ENCODE data around the gene LHFPL4.
A peak's percentile ranks its signal among the peaks of the same experiment; 100 is the strongest.
"Not testable (repeated sequence)": the region's sequence is repeated elsewhere in the genome, so short reads cannot be mapped to it uniquely, and the experiment has no call there.

The LHFPL4 gene

DNA sequence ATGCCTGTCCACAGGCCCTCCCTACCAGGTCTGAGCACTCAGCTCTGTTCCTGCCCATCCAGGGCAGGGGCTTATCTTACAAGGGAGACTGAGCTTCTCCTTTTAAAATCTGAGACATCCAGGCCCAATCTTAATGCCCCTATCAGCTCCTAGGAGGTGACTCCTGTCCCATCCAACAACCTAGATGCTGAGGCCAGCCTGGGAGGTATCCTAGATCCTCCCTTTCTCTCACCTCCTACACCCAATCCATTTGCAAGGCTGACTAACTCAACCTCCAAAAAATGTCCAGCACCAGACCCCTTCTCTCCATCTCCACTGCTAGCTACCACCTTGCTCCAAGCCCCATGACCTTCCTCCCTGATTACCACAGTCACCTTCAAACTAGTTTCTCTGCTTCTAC is 17.4 kb downstream of the LHFPL4 start:
- no peak for DNase-seq (ENCODE audit: low read depth in 2 of 2)

DNA sequence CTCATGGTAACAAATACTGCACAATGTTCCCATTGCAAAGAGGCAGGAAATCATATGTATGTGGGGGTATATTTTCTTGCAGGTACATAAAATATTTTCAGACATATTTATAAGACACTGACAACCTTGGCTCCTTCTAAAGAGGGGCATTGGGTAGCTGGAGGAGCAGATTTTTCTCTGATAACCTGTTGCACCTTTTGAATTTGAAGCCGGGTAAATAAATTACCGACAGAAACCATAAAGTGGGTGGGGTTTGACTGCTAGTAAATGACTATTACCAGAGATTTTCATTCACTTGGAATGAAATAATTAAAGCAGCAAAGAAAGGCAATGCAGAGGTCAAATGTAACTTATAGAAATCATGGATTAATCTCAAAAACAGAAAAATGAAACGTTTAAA is 19.2 kb downstream of the LHFPL4 start:
- no peak for DNase-seq (ENCODE audit: low read depth in 2 of 2)

DNA sequence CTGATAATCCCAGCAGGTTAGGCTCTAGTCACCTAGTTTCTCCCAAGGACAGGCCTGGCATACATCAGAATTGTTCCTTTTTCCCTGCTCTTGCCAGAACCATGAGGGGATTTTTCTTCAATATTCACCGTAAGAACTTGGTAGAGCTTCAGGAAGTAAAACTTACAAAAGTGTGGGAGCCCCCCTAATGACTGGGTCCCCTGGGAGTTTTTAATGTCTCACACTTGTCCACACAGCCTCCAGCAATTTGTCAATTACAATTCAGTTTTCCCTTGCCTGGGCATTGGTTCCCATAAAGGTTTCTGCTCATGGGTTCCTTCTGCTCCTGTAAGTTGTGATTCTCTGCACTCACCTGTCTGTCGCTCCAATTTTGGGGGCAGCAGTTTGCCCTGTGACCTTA is 28.5 kb downstream of the LHFPL4 start:
- no peak for DNase-seq (ENCODE audit: low read depth in 2 of 2)

GRCh38 chr3:9514956-9515355 is 38.7 kb downstream of the LHFPL4 start:
- no peak for DNase-seq (ENCODE audit: low read depth in 2 of 2)

DNA sequence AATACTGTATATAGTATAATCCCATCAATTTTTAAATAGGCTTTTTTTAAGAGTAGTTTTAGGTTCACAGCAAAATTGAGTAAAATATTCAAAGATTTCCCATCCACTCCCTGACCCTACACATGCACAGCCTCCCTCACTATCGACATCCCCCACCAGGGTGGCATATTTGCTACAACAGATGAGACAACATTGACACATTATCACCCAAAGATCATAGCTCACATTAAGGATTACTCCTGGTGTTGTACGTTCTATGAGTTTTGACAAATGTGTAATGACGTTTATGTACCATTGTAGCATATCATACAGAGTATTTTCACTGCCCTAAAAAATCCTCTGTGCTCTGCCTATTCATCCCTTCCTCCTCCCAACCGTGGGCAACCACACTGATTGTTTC is 39.3 kb downstream of the LHFPL4 start:
- no peak for DNase-seq (ENCODE audit: low read depth in 2 of 2)

GRCh38 chr3:9512456-9513045 is 41.1 kb downstream of the LHFPL4 start:
- no peak for DNase-seq (ENCODE audit: low read depth in 2 of 2)

DNA sequence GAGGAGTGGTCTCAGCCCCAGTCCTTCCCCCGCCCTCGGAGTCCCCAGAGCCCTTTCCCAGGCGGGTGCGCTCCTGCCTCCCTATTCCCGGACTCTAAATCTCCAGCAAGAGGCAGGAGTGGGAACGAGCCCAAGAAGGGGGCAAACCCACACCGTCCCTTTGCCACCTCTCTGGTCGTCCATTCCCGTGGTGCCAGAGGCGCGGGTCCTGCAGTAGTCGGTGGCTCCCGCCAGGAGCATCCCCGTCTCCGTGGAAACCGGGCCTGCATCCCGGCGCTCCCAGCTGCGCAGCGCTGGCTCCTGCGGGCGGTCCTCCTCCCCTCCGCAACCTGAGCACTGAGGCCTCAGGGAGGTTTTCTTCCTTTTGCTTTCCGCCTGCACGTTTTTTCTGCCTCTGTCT is 44.8 kb downstream of the LHFPL4 start:
- no peak for DNase-seq (ENCODE audit: low read depth in 2 of 2)

DNA sequence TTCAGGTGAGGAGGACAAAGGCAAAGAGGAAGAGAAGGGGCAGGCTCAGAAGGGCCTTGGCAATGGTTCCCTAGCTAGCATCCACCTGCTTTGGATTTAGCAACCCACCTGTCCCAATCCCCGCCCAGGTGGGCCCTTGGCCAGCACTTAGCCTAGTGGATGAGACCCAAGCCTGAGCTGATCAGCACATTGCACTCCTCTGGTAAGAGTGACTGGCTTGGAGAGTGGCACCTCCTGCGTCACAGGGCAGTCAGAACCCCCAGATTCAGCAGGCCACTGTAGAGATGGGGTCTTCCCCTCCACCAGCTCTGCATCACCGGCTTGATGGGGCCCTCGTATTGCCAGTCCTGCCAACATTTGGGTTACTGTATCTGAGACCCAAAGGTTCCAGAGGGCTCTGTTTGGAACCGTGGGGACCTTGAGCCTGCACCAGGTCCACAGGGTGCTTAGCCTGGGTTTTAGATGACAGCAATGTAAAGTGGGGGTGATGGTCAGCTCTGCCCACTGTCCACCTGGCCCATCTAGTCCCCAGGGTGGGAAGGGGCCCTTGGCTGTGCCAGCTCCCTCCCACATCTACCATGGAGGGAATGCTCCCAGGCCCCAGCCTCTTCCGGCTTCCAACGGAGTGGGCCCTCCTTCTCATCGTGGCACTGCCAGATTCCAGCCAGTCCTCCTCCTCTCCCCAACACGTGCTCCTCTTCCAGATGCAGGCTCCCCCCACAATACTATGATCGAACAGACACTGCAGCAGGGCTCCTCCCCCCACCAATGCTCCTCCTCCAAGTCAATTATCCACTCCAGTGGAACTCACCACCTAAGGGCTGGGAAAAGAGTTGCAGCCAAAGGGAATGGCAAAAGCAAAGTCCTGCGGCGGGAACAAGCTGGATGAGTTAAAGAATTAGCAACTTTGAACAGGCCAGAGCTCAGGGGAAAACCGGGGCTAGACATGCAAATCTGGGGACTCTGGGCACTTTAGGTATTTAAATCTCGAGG is 45.7 kb downstream of the LHFPL4 start:
- no peak for DNase-seq (ENCODE audit: low read depth in 2 of 2)

DNA sequence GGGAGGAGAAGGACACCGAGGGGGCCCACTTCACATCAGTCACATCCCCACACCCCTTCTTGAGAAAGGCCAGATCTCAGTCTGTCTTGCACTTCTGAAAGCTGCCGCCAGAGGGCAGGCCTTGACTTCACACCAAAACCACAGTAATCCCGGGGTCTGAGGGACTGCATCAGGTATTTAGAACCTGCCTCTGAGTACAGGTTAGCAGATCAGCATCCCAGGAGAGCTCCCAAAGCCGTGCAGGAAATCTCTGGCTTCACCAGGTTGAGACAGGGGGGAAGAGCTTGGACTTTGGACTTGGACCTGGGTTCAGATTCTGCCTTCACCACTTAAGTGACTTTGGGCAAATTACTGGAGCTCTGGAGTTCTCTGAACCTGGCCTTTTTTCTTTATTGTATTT is 50.3 kb downstream of the LHFPL4 start:
- peak; percentile 39 to 69 for DNase-seq (ENCODE audit: low read depth in 2 of 2)

DNA sequence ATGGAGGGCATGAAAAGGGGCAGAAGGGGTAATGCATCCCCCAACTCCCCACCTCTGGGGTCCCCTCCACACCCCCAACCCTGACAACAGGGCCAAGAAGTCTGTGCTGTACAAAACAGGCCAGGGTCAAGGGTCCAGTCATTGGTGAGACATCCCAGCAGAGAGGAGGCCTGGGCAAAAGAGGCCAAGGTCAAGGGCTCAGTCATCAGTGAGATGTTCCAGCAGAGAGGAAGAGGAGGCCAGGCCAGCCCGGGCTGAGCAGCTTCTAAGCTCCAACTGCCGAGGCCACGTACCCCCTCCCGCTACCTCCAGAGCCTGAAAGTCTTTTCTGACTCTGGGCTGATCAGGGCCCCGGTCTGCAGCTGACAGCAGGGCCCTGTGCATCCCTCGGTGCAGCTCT is 52.4 kb downstream of the LHFPL4 start:
- DNase-seq (ENCODE audit: low read depth in 2 of 2): no peak

DNA sequence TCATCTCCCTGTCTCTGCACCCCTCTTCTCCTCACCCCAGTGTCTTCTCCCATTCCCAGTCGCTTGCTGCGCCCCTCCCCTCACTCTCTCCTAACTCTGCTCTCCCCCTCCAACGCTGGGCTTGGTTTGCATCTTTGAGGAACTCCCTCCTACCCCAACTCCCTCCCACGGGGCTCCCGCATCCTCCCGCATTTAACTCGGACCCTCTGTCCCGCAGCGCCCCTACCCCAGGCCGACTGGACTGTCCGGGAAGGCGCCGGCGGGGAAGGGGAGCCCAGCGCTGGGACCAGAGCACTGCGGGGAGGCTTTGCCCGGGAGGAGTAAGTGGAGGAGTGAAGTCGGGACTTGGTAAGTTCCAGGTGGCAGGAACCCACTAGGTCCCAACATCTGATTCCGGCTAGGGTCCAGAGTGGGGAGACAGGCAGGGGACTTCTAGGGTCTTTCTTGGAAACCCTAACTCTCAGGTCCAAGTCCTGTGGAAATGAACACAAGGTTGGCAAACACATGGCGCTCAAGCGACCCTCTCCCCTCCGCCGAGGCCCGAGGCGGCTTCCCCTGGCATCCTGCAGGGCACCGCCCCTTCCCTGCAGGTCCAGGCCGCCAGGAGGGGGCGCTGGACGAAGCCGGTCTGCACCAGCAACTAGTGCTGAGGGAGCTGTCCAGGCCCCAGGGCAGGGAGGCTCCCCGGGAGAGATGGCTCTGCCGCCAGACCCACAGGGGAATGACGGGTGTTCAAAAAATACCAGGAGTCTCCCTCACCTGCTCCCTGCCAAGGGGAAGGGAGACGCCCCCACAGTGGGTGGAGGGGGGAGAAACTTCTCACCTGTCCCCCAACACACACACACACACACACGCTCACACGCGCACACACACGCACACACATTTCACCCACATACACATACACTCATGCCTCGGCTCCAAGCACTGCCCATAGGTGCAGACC is 53.2 kb downstream of the LHFPL4 start:
- DNase-seq (ENCODE audit: low read depth in 2 of 2): peak; percentile 33 to 62

DNA sequence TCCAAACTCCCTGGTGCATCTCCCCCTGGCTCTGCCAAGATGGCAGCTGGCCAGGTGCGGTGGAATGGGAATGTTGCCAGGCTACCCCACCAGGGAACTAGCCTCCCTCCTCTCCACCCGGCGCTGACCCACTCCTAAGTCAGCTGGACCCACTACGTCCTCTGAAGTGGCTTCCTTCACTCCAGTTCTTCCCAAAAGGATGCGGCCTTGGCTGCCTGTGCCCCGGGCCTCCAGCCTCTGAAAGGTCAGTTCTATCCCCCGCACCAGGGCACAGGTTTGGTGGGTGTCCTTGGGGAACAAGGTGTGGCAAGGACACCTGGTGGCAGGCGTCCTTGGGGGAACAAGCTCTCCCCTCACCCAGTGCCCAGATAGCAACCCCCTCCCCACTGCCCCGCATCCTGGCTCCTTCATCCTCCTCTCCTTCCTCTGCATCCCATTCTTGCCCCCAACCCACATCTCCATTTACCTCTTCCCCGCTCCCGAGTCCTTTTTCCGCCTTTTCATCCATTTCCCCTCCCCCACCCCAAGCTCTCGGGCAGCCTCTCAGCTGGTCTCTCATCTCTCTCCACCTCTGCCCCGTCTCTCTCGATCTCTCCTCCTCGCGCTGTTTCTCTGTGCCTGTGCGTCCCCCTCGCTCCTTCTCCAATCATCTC is 54.0 kb downstream of the LHFPL4 start:
- DNase-seq (ENCODE audit: low read depth in 2 of 2): no peak

GRCh38 chr3:9498781-9499180 is 54.8 kb downstream of the LHFPL4 start:
- no peak for DNase-seq (ENCODE audit: low read depth in 2 of 2)

- no peak for DNase-seq (ENCODE audit: low read depth in 2 of 2)
Measured at GRCh38 chr3:9497821-9498565, 55.6 kb downstream of the LHFPL4 start.

DNA sequence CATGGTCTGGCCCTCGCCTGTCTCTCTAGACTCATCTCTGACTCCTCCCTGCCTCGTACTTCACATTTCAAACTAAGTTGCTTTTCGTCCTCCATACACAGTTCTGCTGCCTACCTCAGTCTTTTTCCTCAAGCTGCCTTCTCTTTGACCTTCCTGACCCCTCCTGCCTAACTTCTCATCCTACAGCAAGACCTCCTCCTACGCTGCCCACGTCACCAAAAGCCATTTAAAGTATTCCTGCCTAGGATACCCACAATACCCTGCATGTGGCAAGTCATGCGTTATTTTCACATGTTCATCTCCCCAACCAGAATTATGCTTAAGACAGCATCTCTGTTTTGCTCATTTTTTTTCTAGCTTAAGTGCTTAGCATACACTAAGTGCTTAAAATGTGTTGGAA is 56.7 kb downstream of the LHFPL4 start:
- no peak for DNase-seq (ENCODE audit: low read depth in 2 of 2)

GRCh38 chr3:9494036-9494435 is 59.6 kb downstream of the LHFPL4 start:
- DNase-seq (ENCODE audit: low read depth in 2 of 2): not testable (repeated sequence)

DNA sequence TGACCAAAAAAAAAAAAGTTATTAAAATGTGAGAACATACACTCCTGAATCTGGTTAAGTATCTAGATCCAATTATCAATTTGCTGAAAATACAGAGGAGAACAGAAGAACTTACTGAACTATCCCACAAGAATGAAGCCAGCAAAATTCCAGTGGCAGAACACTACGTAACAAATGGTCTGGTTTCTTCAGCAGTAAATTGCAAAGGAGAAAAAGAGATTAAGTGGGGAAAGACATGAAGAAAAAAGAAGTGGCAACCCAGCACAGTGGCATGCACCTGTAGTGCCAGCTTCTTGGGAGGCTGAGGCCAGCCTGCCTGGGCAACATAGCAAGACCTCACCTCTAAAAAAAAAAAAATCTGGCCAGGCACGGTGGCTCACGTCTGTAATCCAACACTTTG is 62.1 kb downstream of the LHFPL4 start:
- DNase-seq (ENCODE audit: low read depth in 2 of 2): no peak

- no peak for DNase-seq (ENCODE audit: low read depth in 2 of 2)
Measured at GRCh38 chr3:9485248-9485647, 68.4 kb downstream of the LHFPL4 start.

DNA sequence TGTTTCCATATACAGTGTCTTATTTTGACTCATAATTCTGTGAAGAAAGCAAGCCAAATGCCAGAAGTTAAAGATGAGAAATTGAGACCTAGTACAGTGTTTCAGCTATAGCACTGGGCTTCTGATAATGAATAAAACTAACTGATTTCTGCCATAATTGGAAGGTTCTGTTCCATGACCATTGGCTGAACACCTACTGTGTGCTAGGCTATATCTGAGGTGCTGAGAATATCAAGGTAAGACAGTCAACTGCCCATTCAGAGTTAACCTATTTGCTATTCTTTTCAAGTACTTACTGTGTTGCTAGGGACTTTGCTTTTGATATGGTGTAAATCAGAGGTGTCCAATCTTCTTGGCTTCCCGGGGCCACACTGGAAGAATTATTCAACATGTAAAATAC is 73.4 kb downstream of the LHFPL4 start:
- DNase-seq (ENCODE audit: low read depth in 2 of 2): no peak

DNA sequence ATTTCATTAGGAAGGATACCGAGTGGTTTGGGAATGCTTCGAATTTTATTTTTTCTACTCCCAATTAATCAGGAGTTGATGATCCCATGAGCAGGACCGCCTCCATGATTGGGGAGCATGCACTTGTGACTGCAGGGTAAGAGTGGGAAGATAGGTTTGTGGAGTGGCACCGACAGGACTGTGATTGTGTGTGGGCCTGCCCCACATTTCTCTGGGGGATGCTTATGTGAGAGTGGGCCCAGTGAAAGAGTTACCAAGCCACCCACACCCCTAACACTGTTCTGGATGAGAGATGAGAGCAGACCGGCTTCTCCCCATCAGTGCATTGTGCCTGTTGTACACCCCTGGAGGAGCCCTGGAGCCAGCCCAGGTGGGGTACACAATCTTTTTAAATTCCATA is 76.7 kb downstream of the LHFPL4 start:
- DNase-seq (ENCODE audit: low read depth in 2 of 2): no peak

GRCh38 chr3:9474482-9474881 is 79.1 kb downstream of the LHFPL4 start:
- DNase-seq (ENCODE audit: low read depth in 2 of 2): no peak

Measured in activated CD4-positive, alpha-beta T cell treated with anti-CD3 and anti-CD28 coated beads for 24 hours (primary cell).